Liver (tissue), 9 donors: ENCODE data around the gene TRIM45. TPM values are rescaled to one million over a fixed set of nuclear protein-coding genes. Genes with fewer than 3 reads are reported as not detected.

ENCODE experiments used
- DNase-seq: peaks from one replicate; pipeline ENCODE4 v3.0.0-alpha.2; 2017; ENCODE audit warnings: low spot score
- H3K27ac ChIP-seq, 2 donors: one replicate each; pipeline ENCODE4 v1.7.0; 2013; ENCODE audit warnings: inconsistent platforms in 2 of 2, low read length in 2 of 2, control low read depth in 1 of 2, low read depth in 1 of 2, mild to moderate bottlenecking in 1 of 2
- H3K27me3 ChIP-seq, 4 donors: one replicate each; pipeline versions ENCODE4 v1.6.1 to v1.7.0; 2013; ENCODE audit warnings: low read length in 3 of 4, inconsistent platforms in 1 of 4, mild to moderate bottlenecking in 1 of 4, moderate library complexity in 1 of 4; ENCODE audit not compliant: control insufficient read depth in 4 of 4, insufficient read depth in 4 of 4
- H3K36me3 ChIP-seq, 4 donors: one replicate each; pipeline versions ENCODE4 v1.6.1 to v1.7.0; 2013; ENCODE audit warnings: low read length in 3 of 4, mild to moderate bottlenecking in 3 of 4, low read depth in 1 of 4, moderate library complexity in 1 of 4; ENCODE audit not compliant: control insufficient read depth in 4 of 4, insufficient read depth in 3 of 4
- H3K4me1 ChIP-seq, 4 donors: one replicate each; pipeline versions ENCODE4 v1.6.1 to v1.7.0; 2013; ENCODE audit warnings: low read length in 3 of 4, mild to moderate bottlenecking in 3 of 4, moderate library complexity in 1 of 4; ENCODE audit not compliant: control insufficient read depth in 4 of 4, insufficient read depth in 4 of 4
- H3K4me3 ChIP-seq, 3 donors: one replicate each; pipeline versions ENCODE4 v1.6.1 to v1.7.0; 2013; ENCODE audit warnings: low read length in 3 of 3, control low read depth in 1 of 3, low read depth in 1 of 3, mild to moderate bottlenecking in 1 of 3
- H3K9ac ChIP-seq, 2 donors: one replicate each; pipeline ENCODE4 v1.7.0; 2013; ENCODE audit warnings: low read length in 2 of 2, mild to moderate bottlenecking in 2 of 2, moderate library complexity in 2 of 2, control low read depth in 1 of 2, low read depth in 1 of 2
- H3K9me3 ChIP-seq, 4 donors: one replicate each; pipeline versions ENCODE4 v1.6.1 to v1.7.0; 2013; ENCODE audit warnings: low read length in 3 of 4; ENCODE audit not compliant: control insufficient read depth in 4 of 4
- CTCF ChIP-seq: fragments of 150-350 bp; IDR thresholded peaks from 2 replicates; pipeline ENCODE4 v1.5.1; 2017; ENCODE audit warnings: improper control_type of control experiment, low read depth, low read length; ENCODE audit not compliant: missing input control
- FOXA2 ChIP-seq: IDR thresholded peaks from 2 replicates; pipeline ENCODE4 v1.6.1; 2016; ENCODE audit warnings: antibody characterized with exemption
- GABPA ChIP-seq, 2 donors: IDR thresholded peaks in 1 of 2; conservative IDR thresholded peaks in 1 of 2; 2 replicates each; pipeline ENCODE4 v1.6.1; 2016; ENCODE audit warnings: antibody characterized with exemption in 2 of 2, mild to moderate bottlenecking in 1 of 2, moderate library complexity in 1 of 2
- HNF4G ChIP-seq: IDR thresholded peaks from 2 replicates; pipeline ENCODE4 v1.6.1; 2016; ENCODE audit warnings: antibody characterized with exemption
- MAX ChIP-seq: IDR thresholded peaks from 2 replicates; pipeline ENCODE4 v1.6.1; 2016; ENCODE audit warnings: antibody characterized with exemption
- NR2F2 ChIP-seq: IDR thresholded peaks from 2 replicates; pipeline ENCODE4 v1.6.1; 2016; ENCODE audit warnings: antibody characterized with exemption
- RAD21 ChIP-seq, 2 donors: IDR thresholded peaks; 2 replicates each; pipeline ENCODE4 v1.6.1; 2016; ENCODE audit warnings: antibody characterized with exemption in 2 of 2, mild to moderate bottlenecking in 2 of 2
- REST ChIP-seq: IDR thresholded peaks from 2 replicates; pipeline ENCODE4 v1.6.1; 2016; ENCODE audit warnings: antibody characterized with exemption, mild to moderate bottlenecking
- RXRA ChIP-seq, 2 donors: IDR thresholded peaks; 2 replicates each; pipeline ENCODE4 v1.6.1; 2017 to 2018; ENCODE audit warnings: antibody characterized with exemption in 2 of 2, mild to moderate bottlenecking in 1 of 2
- SP1 ChIP-seq: IDR thresholded peaks from 2 replicates; pipeline ENCODE4 v1.6.1; 2018; ENCODE audit warnings: antibody characterized with exemption, mild to moderate bottlenecking
- TAF1 ChIP-seq: conservative IDR thresholded peaks from 2 replicates; pipeline ENCODE4 v1.6.1; 2016; ENCODE audit warnings: antibody characterized with exemption, mild to moderate bottlenecking
- YY1 ChIP-seq: IDR thresholded peaks from 2 replicates; pipeline ENCODE4 v1.6.1; 2016; ENCODE audit warnings: antibody characterized with exemption, mild to moderate bottlenecking
- WGBS: extraction: QIAGEN DNeasy Blood & Tissue Kit; methylation state at CpG from one replicate; pipeline ENCODE4 v1.1.7; 2013; 5-methylcytosine and 5-hydroxymethylcytosine counted together
- polyA plus RNA-seq, 2 donors: library from polyadenylated mRNA; stranded (reverse) in 1 of 2; unstranded in 1 of 2; fragments of 200-250 nt in 1 of 2; fragments of >200 nt in 1 of 2; fragmentation: Nextera tagmentation in 1 of 2; extraction: Ambion mirVana in 1 of 2; gene quantifications; one replicate each; pipeline versions ENCODE4 v1.2.1 to v1.2.3, GENCODE V29; 2013 to 2015
- total RNA-seq, 2 donors: library from RNA; depleted of rRNA; stranded (reverse); fragments of >200 nt; gene quantifications; one replicate each; pipeline ENCODE4 v1.2.3, GENCODE V29; 2014
- donor health status: healthy.
- donor health status: healthy.
- donor health status: healthy.
- donor health status: healthy.
- donor health status: healthy.

TRIM45 gene
- total and polyA plus RNA-seq, 4 donors = 0.28 to 1.5 (median 0.52) TPM

GRCh38 chr1:117068580-117068979 is 53.0 kb downstream of the TRIM45 start:
- 94% methylated on average over 5 of the region's 5 CpGs for WGBS
- TF ChIP-seq GABPA (IDR thresholded peaks at IDR 0.05 in 1 of 2, conservative IDR thresholded peaks at IDR 0.05 in 1 of 2) (no peak), RAD21 (IDR thresholded peaks at IDR 0.05) (no peak), YY1 (no peak), SP1 (no peak), HNF4G (no peak), REST (no peak), MAX (no peak), RXRA (IDR thresholded peaks at IDR 0.05) (no peak), NR2F2 (no peak), FOXA2 (no peak), TAF1 (no peak), CTCF (no peak)

GRCh38 chr1:117067533-117068370 is 53.8 kb downstream of the TRIM45 start:
- H3K27ac ChIP-seq = no peak overlapping the region
- 63% methylated on average over 6 of the region's 6 CpGs for WGBS
- DNase-seq = peak; percentile 44
- no peak overlapping the region for H3K9ac ChIP-seq
- TF ChIP-seq SP1 = no peak
- TF ChIP-seq CTCF = peak; percentile 74
- TF ChIP-seq RAD21 (IDR thresholded peaks at IDR 0.05) = peak; percentile 97 to 99
- H3K4me3 ChIP-seq = no peak overlapping the region
- no peaks in the 10 kb centered on the region for H3K36me3 ChIP-seq
- no peaks in the 10 kb centered on the region for H3K4me1 ChIP-seq
- no peaks in the 10 kb centered on the region for H3K9me3 ChIP-seq
- H3K27me3 ChIP-seq = no peaks in the 10 kb centered on the region

More at GRCh38 chr1:117068580-117068979, 53.0 kb downstream of the TRIM45 start:
- Histone ChIP-seq H3K4me3 (no peak overlapping the region), H3K36me3 (no peaks in the 10 kb centered on the region), H3K9me3 (no peaks in the 10 kb centered on the region), H3K27ac (no peak overlapping the region), H3K9ac (no peak overlapping the region), H3K4me1 (no peaks in the 10 kb centered on the region), H3K27me3 (no peaks in the 10 kb centered on the region)
- DNase-seq = no peak
